ENCODE data around the gene KRT7.
"Not testable (repeated sequence)": the region's sequence is repeated elsewhere in the genome, so short reads cannot be mapped to it uniquely, and the experiment has no call there.

Gene KRT7

GRCh38 chr12:52277486-52278245 lies 44.6 kb downstream of the KRT7 start:
- Histone ChIP-seq H3K4me3 (ENCODE audit: low read depth, low read length) (no peak overlapping the region), H3K4me1 (ENCODE audit: control insufficient read depth, insufficient read depth, low read length) (no peaks in the 10 kb centered on the region), H3K9ac (ENCODE audit: low read depth, low read length) (no peak overlapping the region), H3K9me3 (ENCODE audit: control insufficient read depth, insufficient read depth, low read length) (no peaks in the 10 kb centered on the region), H3K27me3 (ENCODE audit: control insufficient read depth, insufficient read depth, low read length) (peaks cover 21% of the 10 kb centered on the region), H3K36me3 (ENCODE audit: control insufficient read depth, insufficient read depth, low read length) (no peaks in the 10 kb centered on the region)

- no peak overlapping the region for H3K9ac ChIP-seq (ENCODE audit: low read depth, low read length)
- no peaks in the 10 kb centered on the region for H3K4me1 ChIP-seq (ENCODE audit: control insufficient read depth, insufficient read depth, low read length)
- H3K4me3 ChIP-seq (ENCODE audit: low read depth, low read length): peak overlapping the region; percentile 24
Measured at GRCh38 chr12:52278575-52279421, 45.8 kb downstream of the KRT7 start.

GRCh38 chr12:52279422-52280318 lies 46.6 kb downstream of the KRT7 start:
- no peak overlapping the region for H3K9ac ChIP-seq (ENCODE audit: low read depth, low read length)
- no peaks in the 10 kb centered on the region for H3K36me3 ChIP-seq (ENCODE audit: control insufficient read depth, insufficient read depth, low read length)
- H3K4me3 ChIP-seq (ENCODE audit: low read depth, low read length): no peak overlapping the region
- no peaks in the 10 kb centered on the region for H3K4me1 ChIP-seq (ENCODE audit: control insufficient read depth, insufficient read depth, low read length)
- peaks cover 21% of the 10 kb centered on the region for H3K27me3 ChIP-seq (ENCODE audit: control insufficient read depth, insufficient read depth, low read length)
- no peaks in the 10 kb centered on the region for H3K9me3 ChIP-seq (ENCODE audit: control insufficient read depth, insufficient read depth, low read length)

More at GRCh38 chr12:52278575-52279421, 45.8 kb downstream of the KRT7 start:
- Histone ChIP-seq H3K9me3 (ENCODE audit: control insufficient read depth, insufficient read depth, low read length) (no peaks in the 10 kb centered on the region), H3K36me3 (ENCODE audit: control insufficient read depth, insufficient read depth, low read length) (no peaks in the 10 kb centered on the region), H3K27me3 (ENCODE audit: control insufficient read depth, insufficient read depth, low read length) (peaks cover 21% of the 10 kb centered on the region)

GRCh38 chr12:52280319-52280795 lies 47.3 kb downstream of the KRT7 start:
- Histone ChIP-seq H3K9ac (ENCODE audit: low read depth, low read length) (no peak overlapping the region), H3K4me1 (ENCODE audit: control insufficient read depth, insufficient read depth, low read length) (no peaks in the 10 kb centered on the region)

GRCh38 chr12:52280796-52281560 lies 47.9 kb downstream of the KRT7 start:
- H3K4me3 ChIP-seq (ENCODE audit: low read depth, low read length): no peak overlapping the region
- H3K9me3 ChIP-seq (ENCODE audit: control insufficient read depth, insufficient read depth, low read length): no peaks in the 10 kb centered on the region
- H3K4me1 ChIP-seq (ENCODE audit: control insufficient read depth, insufficient read depth, low read length): no peaks in the 10 kb centered on the region
- H3K27me3 ChIP-seq (ENCODE audit: control insufficient read depth, insufficient read depth, low read length): peaks cover 21% of the 10 kb centered on the region
- no peak overlapping the region for H3K9ac ChIP-seq (ENCODE audit: low read depth, low read length)
- no peaks in the 10 kb centered on the region for H3K36me3 ChIP-seq (ENCODE audit: control insufficient read depth, insufficient read depth, low read length)

More at GRCh38 chr12:52280319-52280795, 47.3 kb downstream of the KRT7 start:
- no peaks in the 10 kb centered on the region for H3K36me3 ChIP-seq (ENCODE audit: control insufficient read depth, insufficient read depth, low read length)
- H3K27me3 ChIP-seq (ENCODE audit: control insufficient read depth, insufficient read depth, low read length): peaks cover 21% of the 10 kb centered on the region
- H3K4me3 ChIP-seq (ENCODE audit: low read depth, low read length): no peak overlapping the region
- H3K9me3 ChIP-seq (ENCODE audit: control insufficient read depth, insufficient read depth, low read length): no peaks in the 10 kb centered on the region

- Histone ChIP-seq H3K9ac (ENCODE audit: low read depth, low read length) (no peak overlapping the region), H3K27me3 (ENCODE audit: control insufficient read depth, insufficient read depth, low read length) (no peaks in the 10 kb centered on the region), H3K4me3 (ENCODE audit: low read depth, low read length) (no peak overlapping the region), H3K9me3 (ENCODE audit: control insufficient read depth, insufficient read depth, low read length) (no peaks in the 10 kb centered on the region), H3K4me1 (ENCODE audit: control insufficient read depth, insufficient read depth, low read length) (no peaks in the 10 kb centered on the region), H3K36me3 (ENCODE audit: control insufficient read depth, insufficient read depth, low read length) (no peaks in the 10 kb centered on the region)
Measured at GRCh38 chr12:52284562-52285171, 51.6 kb downstream of the KRT7 start.

- no peaks in the 10 kb centered on the region for H3K27me3 ChIP-seq (ENCODE audit: control insufficient read depth, insufficient read depth, low read length)
Measured at GRCh38 chr12:52285172-52285745, 52.2 kb downstream of the KRT7 start.

GRCh38 chr12:52285851-52286530 lies 52.9 kb downstream of the KRT7 start:
- no peaks in the 10 kb centered on the region for H3K36me3 ChIP-seq (ENCODE audit: control insufficient read depth, insufficient read depth, low read length)
- H3K9ac ChIP-seq (ENCODE audit: low read depth, low read length): no peak overlapping the region
- H3K9me3 ChIP-seq (ENCODE audit: control insufficient read depth, insufficient read depth, low read length): no peaks in the 10 kb centered on the region
- no peak overlapping the region for H3K4me3 ChIP-seq (ENCODE audit: low read depth, low read length)
- H3K4me1 ChIP-seq (ENCODE audit: control insufficient read depth, insufficient read depth, low read length): no peaks in the 10 kb centered on the region
- no peaks in the 10 kb centered on the region for H3K27me3 ChIP-seq (ENCODE audit: control insufficient read depth, insufficient read depth, low read length)

More at GRCh38 chr12:52285172-52285745, 52.2 kb downstream of the KRT7 start:
- Histone ChIP-seq H3K4me3 (ENCODE audit: low read depth, low read length) (no peak overlapping the region), H3K36me3 (ENCODE audit: control insufficient read depth, insufficient read depth, low read length) (no peaks in the 10 kb centered on the region), H3K9ac (ENCODE audit: low read depth, low read length) (no peak overlapping the region), H3K4me1 (ENCODE audit: control insufficient read depth, insufficient read depth, low read length) (no peaks in the 10 kb centered on the region), H3K9me3 (ENCODE audit: control insufficient read depth, insufficient read depth, low read length) (no peaks in the 10 kb centered on the region)

GRCh38 chr12:52286857-52287785 lies 54.1 kb downstream of the KRT7 start:
- H3K36me3 ChIP-seq (ENCODE audit: control insufficient read depth, insufficient read depth, low read length); H3K4me3 ChIP-seq (ENCODE audit: low read depth, low read length); H3K27me3 ChIP-seq (ENCODE audit: control insufficient read depth, insufficient read depth, low read length); H3K4me1 ChIP-seq (ENCODE audit: control insufficient read depth, insufficient read depth, low read length); H3K9me3 ChIP-seq (ENCODE audit: control insufficient read depth, insufficient read depth, low read length); H3K9ac ChIP-seq (ENCODE audit: low read depth, low read length): not testable (repeated sequence)

Data from iPS-15b (cell line).